Loucy (cell line): ENCODE measurements around the gene SLC25A41.
A peak's percentile ranks its signal among the peaks of the same experiment; 100 is the strongest.

Source experiments
- H2AFZ ChIP-seq: fragments of 200-600 bp; sonication (generic); 2 replicates; pipeline ENCODE4 v1.6.0; 2016; ENCODE audit warnings: antibody characterized with exemption, mild to moderate bottlenecking, low read length, moderate library complexity
- H3F3A ChIP-seq: fragments of 200-600 bp; 2 replicates; pipeline ENCODE4 v1.6.0; 2016; ENCODE audit warnings: antibody characterized with exemption, low read depth, mild to moderate bottlenecking
- H3K27me3 ChIP-seq: fragments of 200-600 bp; sonication (generic); 2 replicates; pipeline ENCODE4 v1.6.1; 2014; ENCODE audit warnings: low read length, mild to moderate bottlenecking; ENCODE audit not compliant: insufficient read depth, poor library complexity, severe bottlenecking
- H3K36me3 ChIP-seq: fragments of 200-600 bp; sonication (generic); 2 replicates; pipeline ENCODE4 v1.6.1; 2016; ENCODE audit warnings: low read length; ENCODE audit not compliant: insufficient read depth
- H3K4me1 ChIP-seq: fragments of 200-600 bp; sonication (generic); 2 replicates; pipeline ENCODE4 v1.5.1; 2014; ENCODE audit warnings: low read length, mild to moderate bottlenecking; ENCODE audit not compliant: insufficient read depth, poor library complexity, severe bottlenecking
- H3K4me2 ChIP-seq: fragments of 200-600 bp; sonication (generic); 2 replicates; pipeline ENCODE4 v1.6.0; 2014; ENCODE audit warnings: antibody characterized with exemption, low read length, low read depth, mild to moderate bottlenecking; ENCODE audit not compliant: poor library complexity, severe bottlenecking
- H3K4me3 ChIP-seq: fragments of 200-600 bp; sonication (generic); 2 replicates; pipeline ENCODE4 v1.5.1; 2014; ENCODE audit warnings: low read length, mild to moderate bottlenecking, mixed read lengths; ENCODE audit not compliant: poor library complexity, severe bottlenecking
- H3K79me2 ChIP-seq: fragments of 200-600 bp; sonication (generic); 2 replicates; pipeline ENCODE4 v1.6.1; 2014; ENCODE audit warnings: low read length; ENCODE audit not compliant: insufficient read depth
- H3K9ac ChIP-seq: fragments of 200-600 bp; sonication (generic); 2 replicates; pipeline ENCODE4 v1.6.0; 2014; ENCODE audit warnings: mild to moderate bottlenecking, low read depth, low read length, moderate library complexity; ENCODE audit not compliant: poor library complexity, severe bottlenecking
- H3K9me2 ChIP-seq: fragments of 200-600 bp; sonication (generic); replicated peaks from 2 replicates; pipeline ENCODE4 v1.6.1; 2016; ENCODE audit warnings: low read depth, low read length, mixed read lengths
- H3K9me3 ChIP-seq: fragments of 200-600 bp; sonication (generic); 2 replicates; pipeline ENCODE4 v1.6.1; 2014; ENCODE audit warnings: mild to moderate bottlenecking, antibody characterized with exemption, low read length, low read depth; ENCODE audit not compliant: insufficient read depth
- H4K20me1 ChIP-seq: fragments of 200-600 bp; sonication (generic); 2 replicates; pipeline ENCODE4 v1.6.0; 2014; ENCODE audit warnings: antibody characterized with exemption, low read length, mild to moderate bottlenecking; ENCODE audit not compliant: insufficient read depth, poor library complexity, severe bottlenecking
- EZH2phosphoT487 ChIP-seq: fragments of 200-600 bp; IDR thresholded peaks from 2 replicates; pipeline ENCODE4 v1.6.1; 2018; ENCODE audit warnings: antibody characterized with exemption, mild to moderate bottlenecking, moderate library complexity, borderline replicate concordance
- TF ChIP-seq, protein P1 (sequence below): fragments of 200-600 bp; sonication (generic); conservative IDR thresholded peaks from 2 replicates; pipeline ENCODE4 v1.5.1; 2014; ENCODE audit warnings: mild to moderate bottlenecking, antibody characterized with exemption, low read length

Gene SLC25A41

DNA sequence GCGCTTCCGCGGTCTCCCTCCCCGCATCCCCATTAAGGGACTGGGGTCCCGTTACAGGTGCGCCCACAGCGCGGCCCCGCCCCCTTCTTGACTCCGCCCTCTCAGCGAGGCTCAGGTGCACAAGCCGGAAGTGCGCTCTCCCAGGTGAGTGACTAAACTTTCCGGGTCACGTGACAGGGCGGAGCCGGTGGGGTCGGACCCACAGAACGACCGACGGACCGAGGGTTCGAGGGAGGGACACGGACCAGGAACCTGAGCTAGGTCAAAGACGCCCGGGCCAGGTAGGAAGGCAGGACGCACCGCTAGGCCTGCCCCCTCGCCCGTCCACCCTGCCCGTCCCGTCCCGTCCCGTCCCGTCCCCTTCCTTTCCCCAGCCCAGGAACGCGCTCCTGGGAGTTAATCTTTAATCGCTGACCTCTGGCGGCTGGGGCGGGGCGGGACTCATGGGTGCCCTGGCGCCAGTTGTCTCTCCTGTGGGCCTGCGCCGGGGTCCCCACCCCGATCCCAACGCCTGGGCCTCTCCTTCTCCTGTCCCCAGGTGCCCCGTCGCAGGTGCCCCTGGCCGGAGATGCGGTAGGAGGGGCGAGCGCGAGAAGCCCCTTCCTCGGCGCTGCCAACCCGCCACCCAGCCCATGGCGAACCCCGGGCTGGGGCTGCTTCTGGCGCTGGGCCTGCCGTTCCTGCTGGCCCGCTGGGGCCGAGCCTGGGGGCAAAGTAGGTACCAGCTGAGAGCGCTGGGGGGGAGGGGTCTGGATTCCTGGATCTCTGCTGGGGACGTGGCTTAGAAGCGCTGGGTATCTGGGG, 30.7 kb upstream of the SLC25A41 start, which contains the start of gene CRB3:
TSS of gene CRB3 (plus strand) at position 202 of the 804 bp plus-strand sequence. CDS start at position 633, 431 bp downstream.
- no peak within 1 kb of the TSS for H3K4me3 ChIP-seq
- TF ChIP-seq, protein P1, sequence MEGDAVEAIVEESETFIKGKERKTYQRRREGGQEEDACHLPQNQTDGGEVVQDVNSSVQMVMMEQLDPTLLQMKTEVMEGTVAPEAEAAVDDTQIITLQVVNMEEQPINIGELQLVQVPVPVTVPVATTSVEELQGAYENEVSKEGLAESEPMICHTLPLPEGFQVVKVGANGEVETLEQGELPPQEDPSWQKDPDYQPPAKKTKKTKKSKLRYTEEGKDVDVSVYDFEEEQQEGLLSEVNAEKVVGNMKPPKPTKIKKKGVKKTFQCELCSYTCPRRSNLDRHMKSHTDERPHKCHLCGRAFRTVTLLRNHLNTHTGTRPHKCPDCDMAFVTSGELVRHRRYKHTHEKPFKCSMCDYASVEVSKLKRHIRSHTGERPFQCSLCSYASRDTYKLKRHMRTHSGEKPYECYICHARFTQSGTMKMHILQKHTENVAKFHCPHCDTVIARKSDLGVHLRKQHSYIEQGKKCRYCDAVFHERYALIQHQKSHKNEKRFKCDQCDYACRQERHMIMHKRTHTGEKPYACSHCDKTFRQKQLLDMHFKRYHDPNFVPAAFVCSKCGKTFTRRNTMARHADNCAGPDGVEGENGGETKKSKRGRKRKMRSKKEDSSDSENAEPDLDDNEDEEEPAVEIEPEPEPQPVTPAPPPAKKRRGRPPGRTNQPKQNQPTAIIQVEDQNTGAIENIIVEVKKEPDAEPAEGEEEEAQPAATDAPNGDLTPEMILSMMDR = no peak
- no peak for TF ChIP-seq EZH2phosphoT487
- H3K9ac ChIP-seq = no peak within 1 kb of the TSS
- no peak within 1 kb of the TSS for H3K4me2 ChIP-seq
- H3K9me3 ChIP-seq = no peaks in the 10 kb centered on the region
- H4K20me1 ChIP-seq = no peaks in the 10 kb centered on the region
- no peaks in the 10 kb centered on the region for H3F3A ChIP-seq
- H3K4me1 ChIP-seq = no peaks in the 10 kb centered on the region
- no peaks in the 10 kb centered on the region for H3K27me3 ChIP-seq
- H3K79me2 ChIP-seq = no peaks in the 10 kb centered on the region
- H3K9me2 ChIP-seq = no peaks in the 10 kb centered on the region
- no peaks in the 10 kb centered on the region for H3K36me3 ChIP-seq
- H2AFZ ChIP-seq = no peak within 1 kb of the TSS

DNA sequence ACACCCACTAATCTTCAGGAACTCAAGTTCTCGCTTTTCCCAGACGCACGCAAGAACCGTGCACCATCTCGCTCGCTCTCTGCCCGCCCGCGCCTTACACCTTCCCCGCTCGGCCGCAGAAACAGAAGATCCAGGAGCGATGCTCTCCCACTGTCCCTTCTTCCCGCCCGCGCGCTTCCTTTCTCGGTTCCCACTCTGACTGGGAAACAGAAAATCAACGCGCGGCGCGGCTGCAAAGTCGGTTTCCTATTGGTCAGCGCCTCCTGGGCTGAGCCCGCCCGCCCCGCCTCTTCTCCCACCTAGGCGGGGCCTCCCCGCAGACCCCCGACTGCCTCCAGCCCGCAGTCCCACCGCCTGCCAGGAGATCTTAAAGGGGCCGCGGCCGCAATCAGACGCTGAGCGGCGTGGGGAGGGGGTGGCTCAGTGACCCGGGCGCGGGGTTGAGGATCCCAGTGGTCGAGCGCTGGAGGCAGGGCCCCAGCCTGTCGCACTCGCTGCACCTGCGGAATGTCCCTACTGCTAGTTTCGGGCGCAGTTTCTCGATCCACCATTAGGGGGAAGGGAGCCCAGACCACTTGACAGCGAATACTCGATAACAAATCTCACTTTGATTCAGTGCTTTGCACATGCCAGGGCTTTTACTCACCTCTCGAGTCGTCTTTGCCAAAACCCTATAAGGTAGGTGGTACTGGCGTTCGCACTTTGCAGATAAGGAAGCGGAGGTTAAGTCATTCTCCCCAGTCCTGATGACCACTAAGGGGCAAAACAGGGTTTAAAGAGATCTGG, 26.7 kb upstream of the SLC25A41 start:
- Histone ChIP-seq H3K4me3 (peak overlapping the region; percentile 78), H3K9me3 (no peaks in the 10 kb centered on the region), H3K9ac (peak overlapping the region; percentile 48), H3K36me3 (no peaks in the 10 kb centered on the region), H3K4me1 (peaks cover 12% of the 10 kb centered on the region), H3K79me2 (peaks cover 5% of the 10 kb centered on the region; the same call in 1 of the 2 replicates), H3F3A (no peaks in the 10 kb centered on the region), H2AFZ (peak overlapping the region; percentile 96), H3K27me3 (no peaks in the 10 kb centered on the region), H3K9me2 (no peaks in the 10 kb centered on the region), H4K20me1 (no peaks in the 10 kb centered on the region), H3K4me2 (peak overlapping the region; percentile 88)
- TF ChIP-seq, protein P1 = peak; percentile 63
- TF ChIP-seq EZH2phosphoT487 = no peak

DNA sequence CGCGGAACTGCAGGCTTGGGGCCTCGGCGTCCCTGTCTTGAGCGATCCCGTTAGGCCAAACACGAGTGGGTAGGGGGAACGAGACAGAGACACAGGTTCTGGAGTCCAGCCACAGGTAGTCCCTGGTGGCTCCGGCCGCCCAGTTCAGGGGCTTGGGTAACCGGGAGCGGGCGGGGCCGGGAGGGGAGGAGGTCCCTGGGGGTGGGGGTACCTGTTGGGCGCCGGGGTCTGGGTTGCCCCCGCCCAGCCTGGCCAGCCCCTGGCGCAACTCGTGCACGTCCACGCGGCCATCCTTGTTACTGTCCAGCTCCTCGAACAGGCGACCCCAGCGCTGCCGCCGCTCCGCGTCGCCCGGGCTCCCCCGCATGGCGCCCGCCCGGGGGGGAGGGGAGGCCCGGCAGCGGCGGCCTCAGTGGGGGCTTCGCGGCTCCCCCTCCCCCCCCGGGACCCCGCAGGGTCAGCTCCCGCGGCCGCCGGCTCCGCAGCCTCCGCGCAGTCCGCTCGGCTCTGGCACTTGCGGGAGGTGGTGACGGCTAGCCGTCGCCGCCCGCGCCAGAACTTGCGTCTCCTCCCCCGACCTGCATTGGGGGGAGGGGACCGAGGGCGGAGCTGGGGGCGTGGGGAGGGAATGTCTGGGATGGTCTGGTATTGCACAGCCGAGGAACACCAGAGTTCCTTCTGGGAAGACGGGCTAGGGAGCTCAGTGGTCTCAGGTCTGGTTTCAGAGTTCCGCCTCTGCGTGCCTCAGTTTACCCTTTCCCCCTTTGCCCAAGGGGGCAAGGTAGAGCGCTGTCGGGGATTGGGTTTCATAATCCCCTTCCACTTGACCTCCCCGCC, 25.9 kb upstream of the SLC25A41 start, which contains the start of gene SLC25A23:
TSS of gene SLC25A23 (minus strand) at position 531 of the 837 bp plus-strand sequence. CDS start at position 367, 164 bp downstream.
- H3F3A ChIP-seq = no peaks in the 10 kb centered on the region
- no peaks in the 10 kb centered on the region for H4K20me1 ChIP-seq
- H3K9ac ChIP-seq = peak within 1 kb of the TSS; percentile 48
- TF ChIP-seq, protein P1 = no peak
- TF ChIP-seq EZH2phosphoT487 = no peak
- peaks cover 12% of the 10 kb centered on the region for H3K4me1 ChIP-seq
- peak within 1 kb of the TSS; percentile 88 for H3K4me2 ChIP-seq
- peak within 1 kb of the TSS; percentile 96 for H2AFZ ChIP-seq
- H3K4me3 ChIP-seq = peak within 1 kb of the TSS; percentile 78
- no peaks in the 10 kb centered on the region for H3K9me3 ChIP-seq
- H3K79me2 ChIP-seq = peaks cover 5% of the 10 kb centered on the region; the same call in 1 of the 2 replicates
- no peaks in the 10 kb centered on the region for H3K9me2 ChIP-seq
- H3K36me3 ChIP-seq = no peaks in the 10 kb centered on the region
- no peaks in the 10 kb centered on the region for H3K27me3 ChIP-seq
